ENCODE results near the gene PLEKHG7.

PLEKHG7 gene

GRCh38 chr12:92733181-92733580 is 30.4 kb downstream of the PLEKHG7 start:
- no peak for TF ChIP-seq CTCF (IDR thresholded peaks at IDR 0.05; ENCODE audit: insufficient read depth, low read depth, low read length, missing control alignments)
- DNase-seq (ENCODE audit: low read depth): no peak
- no peak overlapping the region for H3K4me3 ChIP-seq (ENCODE audit: low read length)

GRCh38 chr12:92733661-92734060 is 30.9 kb downstream of the PLEKHG7 start:
- no peak for DNase-seq (ENCODE audit: low read depth)
- H3K4me3 ChIP-seq (ENCODE audit: low read length): no peak overlapping the region
- TF ChIP-seq CTCF (IDR thresholded peaks at IDR 0.05; ENCODE audit: insufficient read depth, low read depth, low read length, missing control alignments): no peak

DNA sequence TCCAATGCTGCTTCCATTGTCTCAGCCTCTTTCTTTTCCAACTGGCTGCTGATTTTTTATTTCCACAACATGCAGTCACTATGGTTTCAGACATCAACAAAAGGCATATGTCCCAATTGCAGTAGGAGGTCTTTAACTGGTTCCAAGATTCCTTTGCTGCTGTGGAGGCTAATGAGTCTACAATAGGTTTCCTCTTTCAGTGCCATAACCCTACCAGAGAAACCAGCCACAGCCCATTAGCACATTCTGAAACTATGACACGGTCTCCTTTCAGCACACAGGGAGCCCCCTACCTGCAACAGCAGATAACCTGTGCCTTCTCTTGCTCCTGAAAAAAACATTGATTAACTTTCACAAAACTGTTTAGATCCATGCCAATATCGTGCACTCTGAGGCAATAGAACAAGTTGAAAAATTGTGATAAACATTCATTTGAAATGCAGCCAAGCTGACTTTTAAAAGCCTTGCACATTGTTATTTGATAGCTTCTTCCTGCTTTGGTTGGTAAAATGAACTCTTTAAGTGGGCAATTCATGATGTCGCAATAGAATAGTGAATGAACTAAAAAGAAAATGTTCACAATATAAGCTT is 32.4 kb downstream of the PLEKHG7 start:
- H3K4me3 ChIP-seq (ENCODE audit: low read length): no peak overlapping the region
- TF ChIP-seq CTCF (IDR thresholded peaks at IDR 0.05; ENCODE audit: insufficient read depth, low read depth, low read length, missing control alignments): peak; percentile 25
- DNase-seq (ENCODE audit: low read depth): peak; percentile 64

GRCh38 chr12:92736605-92737004 is 33.8 kb downstream of the PLEKHG7 start:
- H3K4me3 ChIP-seq (ENCODE audit: low read length): no peak overlapping the region
- DNase-seq (ENCODE audit: low read depth): no peak
- no peak for TF ChIP-seq CTCF (IDR thresholded peaks at IDR 0.05; ENCODE audit: insufficient read depth, low read depth, low read length, missing control alignments)

- no peak overlapping the region for H3K4me3 ChIP-seq (ENCODE audit: low read length)
- TF ChIP-seq CTCF (IDR thresholded peaks at IDR 0.05; ENCODE audit: insufficient read depth, low read depth, low read length, missing control alignments): no peak
- DNase-seq (ENCODE audit: low read depth): no peak
Measured at GRCh38 chr12:92737855-92738850, 35.4 kb downstream of the PLEKHG7 start.

GRCh38 chr12:92739113-92739512 is 36.3 kb downstream of the PLEKHG7 start:
- no peak for DNase-seq (ENCODE audit: low read depth)
- H3K4me3 ChIP-seq (ENCODE audit: low read length): no peak overlapping the region
- TF ChIP-seq CTCF (IDR thresholded peaks at IDR 0.05; ENCODE audit: insufficient read depth, low read depth, low read length, missing control alignments): no peak
